GM12878 (cell line): ENCODE results near the gene RFT1. TPM values are rescaled to one million over a fixed set of nuclear protein-coding genes. Genes with fewer than 3 reads are reported as not detected.
A peak's percentile ranks its signal among the peaks of the same experiment; 100 is the strongest.

Experiments
- ATAC-seq: fragments of 200-7000 bp; cut with Tn5 transposase; 3 replicates; pipeline ENCODE4 v1.9.1; 2020; ENCODE audit warnings: mild to moderate bottlenecking, moderate library complexity
- BruUV-seq: library from RNA; stranded (reverse); fragments of 400-500 nt; replicated peaks from 2 replicates; lab custom pipeline; 2021; lab: Mats Ljungman, UMichigan
- CTCF ChIA-PET: fragments of 300-600 bp; sonication (Branson Sonifier 250); formaldehyde crosslinking; extraction: SDS; loops from one replicate; lab custom pipeline; 2021; ENCODE audit warnings: inconsistent platforms; lab: Yijun Ruan, JAX
- POLR2A ChIA-PET: fragments of 350-600 bp; formaldehyde crosslinking; extraction: SDS; loops from one replicate; lab custom pipeline; 2021; ENCODE audit warnings: inconsistent platforms; lab: Charles Lee
- RAD21 ChIA-PET: fragments of 300-600 bp; sonication (Branson Sonifier 250); formaldehyde crosslinking; loops from one replicate; lab custom pipeline; 2023; ENCODE audit warnings: antibody characterized with exemption; ENCODE audit not compliant: unreplicated experiment; lab: Charles Lee
- SMC1A ChIA-PET: fragments of 300-600 bp; sonication (Branson Sonifier 250); formaldehyde crosslinking; loops from one replicate; lab custom pipeline; 2023; ENCODE audit not compliant: unreplicated experiment, uncharacterized antibody; lab: Charles Lee
- DNase-seq: peaks from one replicate; pipeline ENCODE4 v3.0.0-alpha.2; 2011; ENCODE audit warnings: low read depth, low spot score
- FAIRE-seq: peaks from 3 replicates; lab custom pipeline; 2011; peaks lifted over from hg19 to GRCh38; lab: Jason Lieb, UNC
- H2AFZ ChIP-seq: 2 replicates; pipeline ENCODE4 v1.6.0; 2011; ENCODE audit warnings: low read depth, low read length, control low read depth; ENCODE audit not compliant: control insufficient read depth
- H3K27ac ChIP-seq: 2 replicates; pipeline ENCODE4 v1.5.1; 2011; ENCODE audit warnings: control low read depth; ENCODE audit not compliant: control insufficient read depth, insufficient read depth
- H3K27me3 ChIP-seq, 2 experiments: replicated peaks in 1 of 2; 2 replicates each; pipeline versions ENCODE4 v1.6.0 to v1.6.1; 2011; ENCODE audit warnings: low read length in 1 of 2; ENCODE audit not compliant: control insufficient read depth in 2 of 2, insufficient read depth in 2 of 2
- H3K36me3 ChIP-seq, 2 experiments: 2 replicates each; pipeline ENCODE4 v1.5.1; 2011; ENCODE audit warnings: low read length in 1 of 2; ENCODE audit not compliant: control insufficient read depth in 2 of 2, insufficient read depth in 2 of 2
- H3K4me1 ChIP-seq: 2 replicates; pipeline ENCODE4 v1.6.1; 2011; ENCODE audit warnings: mild to moderate bottlenecking, low read length, moderate library complexity, mixed read lengths; ENCODE audit not compliant: control insufficient read depth, insufficient read depth
- H3K4me2 ChIP-seq: 2 replicates; pipeline ENCODE4 v1.6.0; 2011; ENCODE audit warnings: control low read depth; ENCODE audit not compliant: control insufficient read depth, insufficient read depth
- H3K4me3 ChIP-seq: fragments of 200-600 bp; sonication (generic); 2 replicates; pipeline ENCODE4 v1.5.1; 2016
- H3K79me2 ChIP-seq: 2 replicates; pipeline ENCODE4 v1.6.0; 2011; ENCODE audit warnings: low read length; ENCODE audit not compliant: control insufficient read depth, insufficient read depth
- H3K9ac ChIP-seq: 2 replicates; pipeline ENCODE4 v1.8.0; 2011; ENCODE audit warnings: low read length, control low read depth, mixed read lengths; ENCODE audit not compliant: control insufficient read depth, insufficient read depth
- H3K9me3 ChIP-seq: replicated peaks from 3 replicates; pipeline ENCODE4 v1.5.1; 2011; ENCODE audit warnings: mild to moderate bottlenecking, low read length; ENCODE audit not compliant: control insufficient read depth, insufficient read depth
- H4K20me1 ChIP-seq: 2 replicates; pipeline ENCODE4 v1.6.0; 2011; ENCODE audit not compliant: control insufficient read depth, insufficient read depth
- BMI1 ChIP-seq: fragments of 450-650 bp; IDR thresholded peaks from 2 replicates; pipeline ENCODE4 v1.6.1; 2016; ENCODE audit warnings: mild to moderate bottlenecking, moderate library complexity, borderline replicate concordance
- CBX3 ChIP-seq: fragments of 200-600 bp; sonication (generic); IDR thresholded peaks from 2 replicates; pipeline ENCODE4 v1.6.1; 2016; ENCODE audit warnings: low read depth, borderline replicate concordance
- ETV6 ChIP-seq, 2 experiments: fragments of 450-650 bp in 1 of 2; IDR thresholded peaks in 1 of 2; conservative IDR thresholded peaks in 1 of 2; 2 replicates each; pipeline ENCODE4 v1.6.1; 2014; ENCODE audit warnings: antibody characterized with exemption in 1 of 2, borderline replicate concordance in 1 of 2, low read depth in 1 of 2, mild to moderate bottlenecking in 1 of 2, moderate library complexity in 1 of 2
- POLR2AphosphoS2 ChIP-seq: IDR thresholded peaks from 2 replicates; pipeline ENCODE4 v1.6.1; 2011; ENCODE audit warnings: low read depth, mild to moderate bottlenecking, low read length, improper control_type of control experiment, moderate library complexity
- TAF1 ChIP-seq: IDR thresholded peaks from 2 replicates; pipeline ENCODE4 v1.6.1; 2011; ENCODE audit warnings: mild to moderate bottlenecking, low read depth, low read length, borderline replicate concordance
- TCF3 ChIP-seq: IDR thresholded peaks from 2 replicates; pipeline ENCODE4 v1.6.1; 2012; ENCODE audit warnings: low read depth, mild to moderate bottlenecking, low read length, borderline replicate concordance; ENCODE audit not compliant: insufficient read depth
- ZBED1 ChIP-seq: IDR thresholded peaks from 2 replicates; pipeline ENCODE4 v1.6.1; 2016; ENCODE audit warnings: borderline replicate concordance
- ZNF592 ChIP-seq: fragments of 450-650 bp; IDR thresholded peaks from 2 replicates; pipeline ENCODE4 v1.6.1; 2017; ENCODE audit warnings: mild to moderate bottlenecking, moderate library complexity
- WGBS: methylation state at CpG from one replicate; pipeline ENCODE4 v1.1.6; 2016; ENCODE audit warnings: low lambda C conversion rate; ENCODE audit not compliant: insufficient replicate concordance, insufficient coverage; ENCODE audit errors: missing lambda C conversion rate; 5-methylcytosine and 5-hydroxymethylcytosine counted together
- in situ Hi-C: fragments of 300-500 bp; cut with MboI; formaldehyde crosslinking; loops from 9 replicates; pipeline ENCODE4 v1.14.3; 2018; ENCODE audit warnings: mixed read lengths
- intact Hi-C: fragments of 100-400 bp; cut with micrococcal nuclease; formaldehyde crosslinking; loops from one replicate; pipeline ENCODE4 v1.14.2; 2022; ENCODE audit not compliant: unreplicated experiment
- polyA plus RNA-seq, 11 experiments: library from polyadenylated mRNA; depleted of rRNA in 4 of 11; unstranded in 6 of 11; stranded (reverse) in 5 of 11; fragments of >200 nt; fragmentation: Nextera tagmentation in 4 of 11; fragmentation: Illumina TruSeq in 1 of 11; extraction: Ambion mirVana in 4 of 11; extraction: Trizol in 1 of 11; gene quantifications; 1 replicate in 1 of 11; 2 replicates in 10 of 11; pipeline versions ENCODE4 v1.2.1 to v1.2.3, GENCODE V29; 2011 to 2016; ENCODE audit warnings: inconsistent platforms in 2 of 11, missing spikeins in 2 of 11, low read depth in 1 of 11
- total RNA-seq, 4 experiments: library from RNA; depleted of rRNA in 3 of 4; stranded (reverse); fragments of >200 nt in 3 of 4; fragmentation: Illumina TruSeq in 1 of 4; extraction: Trizol in 1 of 4; gene quantifications; 2 replicates each; pipeline versions ENCODE4 v1.2.1 to v1.2.3, GENCODE V29; 2013 to 2021
- TF ChIP-seq, protein P1 (sequence below): IDR thresholded peaks from 2 replicates; pipeline ENCODE4 v1.6.1; 2011; ENCODE audit warnings: borderline replicate concordance, low read depth, mild to moderate bottlenecking, moderate library complexity, mixed read lengths, low read length; ENCODE audit not compliant: insufficient read depth; ENCODE audit errors: extremely low read length

RFT1 gene
- total and polyA plus RNA-seq, 10 of the 15 experiments (the other 5 are each of a cell fraction or from before 2014, with no cell fraction given): 16.6 to 75.1 (median 34.5) TPM

DNA sequence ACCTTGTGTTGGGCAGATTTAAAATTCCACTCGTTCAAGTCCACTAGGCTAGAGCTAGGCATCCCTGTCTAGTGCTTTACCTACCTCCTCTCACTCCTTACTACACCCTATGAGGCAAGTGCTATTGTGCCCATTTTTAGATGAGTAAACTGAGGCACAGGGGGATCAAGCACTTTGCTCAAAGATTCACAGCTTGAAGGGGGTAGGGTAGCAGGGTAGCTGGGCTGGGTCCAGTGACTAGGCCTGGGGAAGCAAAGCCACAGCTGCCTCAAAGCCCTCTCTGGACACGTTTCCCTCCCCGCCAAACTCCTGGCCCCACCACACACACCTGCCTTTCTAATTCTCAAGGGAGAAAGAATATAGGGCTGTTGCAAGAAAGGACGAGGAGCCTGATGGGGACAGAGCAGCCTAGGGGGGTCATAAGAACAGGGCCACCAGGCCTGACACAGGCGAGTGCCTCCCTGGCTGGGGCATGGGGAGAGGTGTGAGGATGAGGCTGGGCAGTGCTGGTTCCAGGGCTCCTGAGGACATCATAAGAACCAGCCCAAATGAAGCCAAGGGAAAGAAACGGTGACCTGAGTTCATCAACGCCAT lies 49.5 kb downstream of the RFT1 start:
- Histone ChIP-seq H3K4me3 (no peak overlapping the region), H3K9ac (no peak overlapping the region), H4K20me1 (no peaks in the 10 kb centered on the region), H3K4me1 (no peaks in the 10 kb centered on the region), H3K9me3 (no peaks in the 10 kb centered on the region), H3K79me2 (no peaks in the 10 kb centered on the region), H3K27me3 (no peaks in the 10 kb centered on the region), H3K36me3 (no peaks in the 10 kb centered on the region; a peak in 1 of 4 replicates), H3K4me2 (no peak overlapping the region), H3K27ac (no peak overlapping the region), H2AFZ (no peak overlapping the region)
- 74% methylated on average over 7 of the region's 7 CpGs for WGBS
- intact Hi-C loops (no loop called here), in situ Hi-C loops (no loop called here)
- ATAC-seq (no peak), DNase-seq (no peak), FAIRE-seq (no peak)
- BruUV-seq: no TSS peak
- ChIA-PET POLR2A (no interaction called here), SMC1A (interaction anchor here (1.2 kb wide), 1 partner anchor 17 kb away, joined by 3 read pairs; no protein-coding TSS in a partner anchor), RAD21 (no interaction called here), CTCF (no interaction called here)
- TF ChIP-seq ETV6 (conservative IDR thresholded peaks at IDR 0.05 in 1 of 2, IDR thresholded peaks at IDR 0.05 in 1 of 2; ENCODE audit: borderline replicate concordance in 1 of 2, low read depth in 1 of 2): no peak
- TF ChIP-seq BMI1: no peak
- TF ChIP-seq TAF1: no peak
- TF ChIP-seq ZBED1: no peak

DNA sequence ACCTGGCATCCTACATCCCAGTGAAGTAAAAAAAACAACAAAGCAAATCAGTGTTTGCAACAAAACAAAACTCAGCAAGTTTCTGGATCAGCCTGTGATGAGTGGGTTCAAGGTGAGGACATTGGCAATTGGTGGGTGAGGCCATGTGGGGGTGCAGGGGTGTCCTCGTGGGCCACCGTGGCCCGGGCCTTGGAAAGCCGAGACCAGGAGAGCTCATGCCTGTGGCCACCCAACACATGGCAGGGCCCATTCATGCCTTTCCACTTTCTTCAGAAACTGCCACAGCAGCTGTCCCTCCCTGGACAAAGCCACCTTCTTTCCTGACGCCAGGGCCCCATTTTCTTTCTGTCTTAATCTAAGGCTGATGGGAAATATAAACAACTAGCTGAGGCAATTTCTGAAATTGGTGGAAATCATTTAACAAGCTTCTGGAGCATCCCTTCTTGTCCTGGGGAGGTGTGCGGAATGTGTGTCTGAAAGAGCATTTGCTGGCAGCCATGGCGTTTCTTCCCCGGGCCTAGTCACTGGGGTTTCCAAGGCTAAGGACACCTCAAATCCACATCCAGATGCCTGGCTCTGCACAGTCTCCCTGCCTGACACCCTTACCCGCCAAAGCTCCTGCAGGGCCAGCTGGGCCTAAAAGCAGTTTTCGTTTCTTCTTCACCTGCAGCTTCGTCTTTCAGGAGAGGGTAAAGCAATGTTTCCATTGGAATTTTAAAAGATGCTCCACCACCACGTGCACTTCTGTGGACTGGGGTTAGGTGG lies 50.3 kb downstream of the RFT1 start:
- Histone ChIP-seq H3K4me3 (no peak overlapping the region), H3K4me1 (no peaks in the 10 kb centered on the region), H3K79me2 (no peaks in the 10 kb centered on the region), H3K27ac (no peak overlapping the region), H3K9ac (no peak overlapping the region), H3K9me3 (no peaks in the 10 kb centered on the region), H3K36me3 (no peaks in the 10 kb centered on the region), H3K4me2 (no peak overlapping the region), H3K27me3 (no peaks in the 10 kb centered on the region), H2AFZ (no peak overlapping the region), H4K20me1 (no peaks in the 10 kb centered on the region)
- ChIA-PET RAD21 (no interaction called here), CTCF (interaction anchor here (1.1 kb wide), 1 partner anchor 116 kb away, joined by 3 read pairs; no protein-coding TSS in a partner anchor), POLR2A (interaction anchor here (0.6 to 1.0 kb wide), 2 partner anchors 16 to 131 kb away, joined by 3 read pairs; no protein-coding TSS in a partner anchor), SMC1A (interaction anchor here (0.8 to 1.2 kb wide), 2 partner anchors 9 to 18 kb away, joined by 3 read pairs; no protein-coding TSS in a partner anchor)
- FAIRE-seq (no peak), ATAC-seq (no peak), DNase-seq (no peak)
- intact Hi-C loops: no loop called here
- TSS peak; percentile 24 for BruUV-seq
- in situ Hi-C loops: loop anchor here (5.0 to 10.0 kb wide), 2 partner anchors 235 to 333 kb away; no protein-coding TSS in a partner anchor
- 88% methylated on average over 12 of the region's 12 CpGs for WGBS
- TF ChIP-seq TCF3: no peak
- no peak for TF ChIP-seq ZNF592
- TF ChIP-seq CBX3: no peak
- TF ChIP-seq, protein P1, sequence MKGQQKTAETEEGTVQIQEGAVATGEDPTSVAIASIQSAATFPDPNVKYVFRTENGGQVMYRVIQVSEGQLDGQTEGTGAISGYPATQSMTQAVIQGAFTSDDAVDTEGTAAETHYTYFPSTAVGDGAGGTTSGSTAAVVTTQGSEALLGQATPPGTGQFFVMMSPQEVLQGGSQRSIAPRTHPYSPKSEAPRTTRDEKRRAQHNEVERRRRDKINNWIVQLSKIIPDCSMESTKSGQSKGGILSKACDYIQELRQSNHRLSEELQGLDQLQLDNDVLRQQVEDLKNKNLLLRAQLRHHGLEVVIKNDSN: no peak
- TF ChIP-seq POLR2AphosphoS2: no peak
